Measurements from ENCODE around the gene CFAP73.
A peak's percentile ranks its signal among the peaks of the same experiment; 100 is the strongest.

The CFAP73 gene

DNA sequence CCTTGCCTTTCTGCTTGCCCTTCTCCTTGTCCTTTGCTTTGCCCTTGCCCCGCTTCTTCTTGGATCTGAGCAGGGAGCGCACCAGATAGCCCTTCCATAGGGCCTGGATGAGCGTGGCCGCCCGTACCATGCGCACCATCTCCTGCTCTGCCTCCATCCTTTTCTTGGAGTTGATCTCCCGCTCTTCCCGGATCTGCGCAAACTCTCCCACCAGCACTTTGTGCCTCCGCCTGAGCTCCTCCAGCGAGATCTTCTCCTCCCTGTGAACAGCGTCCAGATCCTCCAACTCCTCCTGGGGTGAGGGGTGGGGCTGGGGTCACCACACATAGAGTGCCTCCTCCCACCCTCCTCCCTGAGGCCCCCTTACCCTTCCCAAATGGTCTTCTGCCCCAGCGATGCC lies 46.1 kb downstream of the CFAP73 start:
- no peaks in the 10 kb centered on the region for H3K36me3 ChIP-seq (ENCODE audit: control insufficient read depth, insufficient read depth, low read length)
- no peak overlapping the region for H3K4me3 ChIP-seq (ENCODE audit: low read depth, low read length)
- H3K4me1 ChIP-seq = peaks cover 16% of the 10 kb centered on the region
- no peaks in the 10 kb centered on the region for H3K9me3 ChIP-seq (ENCODE audit: control insufficient read depth, low read length)
- H3K27me3 ChIP-seq (ENCODE audit: control insufficient read depth, insufficient read depth, low read length) = no peaks in the 10 kb centered on the region
- no peak overlapping the region for H3K9ac ChIP-seq
- H2AFZ ChIP-seq = no peak overlapping the region
- no peak overlapping the region for H3K27ac ChIP-seq
- TF ChIP-seq, protein P1, sequence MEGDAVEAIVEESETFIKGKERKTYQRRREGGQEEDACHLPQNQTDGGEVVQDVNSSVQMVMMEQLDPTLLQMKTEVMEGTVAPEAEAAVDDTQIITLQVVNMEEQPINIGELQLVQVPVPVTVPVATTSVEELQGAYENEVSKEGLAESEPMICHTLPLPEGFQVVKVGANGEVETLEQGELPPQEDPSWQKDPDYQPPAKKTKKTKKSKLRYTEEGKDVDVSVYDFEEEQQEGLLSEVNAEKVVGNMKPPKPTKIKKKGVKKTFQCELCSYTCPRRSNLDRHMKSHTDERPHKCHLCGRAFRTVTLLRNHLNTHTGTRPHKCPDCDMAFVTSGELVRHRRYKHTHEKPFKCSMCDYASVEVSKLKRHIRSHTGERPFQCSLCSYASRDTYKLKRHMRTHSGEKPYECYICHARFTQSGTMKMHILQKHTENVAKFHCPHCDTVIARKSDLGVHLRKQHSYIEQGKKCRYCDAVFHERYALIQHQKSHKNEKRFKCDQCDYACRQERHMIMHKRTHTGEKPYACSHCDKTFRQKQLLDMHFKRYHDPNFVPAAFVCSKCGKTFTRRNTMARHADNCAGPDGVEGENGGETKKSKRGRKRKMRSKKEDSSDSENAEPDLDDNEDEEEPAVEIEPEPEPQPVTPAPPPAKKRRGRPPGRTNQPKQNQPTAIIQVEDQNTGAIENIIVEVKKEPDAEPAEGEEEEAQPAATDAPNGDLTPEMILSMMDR (IDR thresholded peaks at IDR 0.05) = no peak
- no peaks in the 10 kb centered on the region for H3K79me2 ChIP-seq
- no peak overlapping the region for H3K4me2 ChIP-seq (ENCODE audit: low read length)

DNA sequence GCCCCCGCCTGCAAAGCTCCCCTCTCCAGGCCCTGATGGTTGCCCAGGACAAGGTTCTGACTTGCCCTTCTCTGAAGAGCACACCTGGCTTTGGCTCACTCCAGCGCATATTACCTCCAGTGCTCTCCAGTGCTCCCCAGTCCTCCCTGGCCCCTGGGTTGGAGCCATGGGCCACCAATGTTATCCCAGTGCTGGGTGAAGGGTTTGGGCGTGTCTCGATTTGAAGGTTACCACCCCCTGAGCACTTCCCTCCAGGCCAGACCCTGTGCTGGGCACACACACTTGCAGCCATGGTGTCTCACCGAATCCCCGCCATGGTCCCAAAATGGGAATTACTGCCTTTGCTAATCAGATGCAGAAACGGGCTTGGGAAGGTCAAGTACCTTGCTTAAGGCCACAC lies 47.1 kb downstream of the CFAP73 start:
- no peaks in the 10 kb centered on the region for H3K27me3 ChIP-seq (ENCODE audit: control insufficient read depth, insufficient read depth, low read length)
- peaks cover 16% of the 10 kb centered on the region for H3K4me1 ChIP-seq

DNA sequence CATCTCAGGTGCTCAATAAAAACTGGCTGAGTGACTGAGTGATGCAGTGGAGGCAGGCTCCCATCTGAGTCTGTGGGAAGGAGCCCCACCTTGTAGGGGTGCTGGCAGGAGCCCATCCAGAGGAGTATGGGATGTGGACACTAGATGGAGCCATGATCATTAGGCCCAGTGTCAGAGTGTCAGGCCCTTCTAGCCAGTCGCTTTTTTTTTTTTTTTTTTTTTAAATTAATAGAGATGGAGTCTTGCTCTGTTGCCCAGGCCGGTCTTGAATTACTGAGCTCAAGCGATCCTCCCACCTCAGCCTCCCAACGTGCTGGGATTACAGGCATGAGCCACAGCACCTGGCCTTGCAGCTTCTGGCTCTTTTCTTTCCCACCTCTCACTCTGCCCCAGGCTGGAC lies 47.5 kb downstream of the CFAP73 start:
- Histone ChIP-seq H3K9ac (no peak overlapping the region), H3K79me2 (no peaks in the 10 kb centered on the region), H3K36me3 (ENCODE audit: control insufficient read depth, insufficient read depth, low read length) (no peaks in the 10 kb centered on the region), H3K4me1 (peaks cover 16% of the 10 kb centered on the region), H3K4me2 (ENCODE audit: low read length) (no peak overlapping the region), H3K27me3 (ENCODE audit: control insufficient read depth, insufficient read depth, low read length) (no peaks in the 10 kb centered on the region), H2AFZ (no peak overlapping the region), H3K27ac (no peak overlapping the region), H3K4me3 (ENCODE audit: low read depth, low read length) (no peak overlapping the region), H3K9me3 (ENCODE audit: control insufficient read depth, low read length) (no peaks in the 10 kb centered on the region)
- TF ChIP-seq, protein P1 (IDR thresholded peaks at IDR 0.05) = peak; percentile 77

More for the DNA sequence above, 47.1 kb downstream of the CFAP73 start:
- Histone ChIP-seq H3K79me2 (no peaks in the 10 kb centered on the region), H3K9me3 (ENCODE audit: control insufficient read depth, low read length) (no peaks in the 10 kb centered on the region), H3K4me2 (ENCODE audit: low read length) (no peak overlapping the region), H3K4me3 (ENCODE audit: low read depth, low read length) (no peak overlapping the region), H3K36me3 (ENCODE audit: control insufficient read depth, insufficient read depth, low read length) (no peaks in the 10 kb centered on the region), H3K9ac (no peak overlapping the region), H3K27ac (no peak overlapping the region), H2AFZ (no peak overlapping the region)
- TF ChIP-seq, protein P1 (IDR thresholded peaks at IDR 0.05) = no peak

DNA sequence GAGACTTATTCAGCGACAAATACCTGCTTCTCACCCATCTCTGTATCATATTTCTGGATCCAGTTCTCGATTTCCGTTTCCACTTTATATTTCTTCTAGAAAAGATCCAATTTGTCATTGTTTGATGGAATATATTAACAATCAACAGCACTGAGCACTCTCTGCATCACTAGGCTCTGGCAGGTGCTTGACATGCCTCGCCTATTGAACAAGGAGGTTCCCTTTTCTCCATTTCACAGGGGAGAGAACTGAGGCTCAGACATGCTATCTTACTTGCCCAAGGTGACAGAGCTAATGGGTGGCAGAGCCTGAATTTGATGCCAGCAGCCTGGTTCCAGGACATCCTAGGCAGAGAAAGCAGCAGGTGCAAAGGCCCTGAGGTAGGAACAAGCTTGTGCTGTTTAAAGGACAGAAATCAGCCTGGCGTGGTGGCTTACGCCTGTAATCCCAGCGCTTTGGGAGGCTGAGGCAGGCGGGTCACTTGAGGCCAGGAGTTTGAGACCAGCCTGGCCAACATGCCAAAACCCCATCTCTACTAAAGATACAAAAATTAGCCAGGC lies 48.1 kb downstream of the CFAP73 start:
- no peak overlapping the region for H3K9ac ChIP-seq
- H3K4me2 ChIP-seq (ENCODE audit: low read length) = no peak overlapping the region
- TF ChIP-seq, protein P1 (IDR thresholded peaks at IDR 0.05) = no peak
- H3K79me2 ChIP-seq = no peaks in the 10 kb centered on the region
- H3K27me3 ChIP-seq (ENCODE audit: control insufficient read depth, insufficient read depth, low read length) = no peaks in the 10 kb centered on the region
- H3K4me3 ChIP-seq (ENCODE audit: low read depth, low read length) = no peak overlapping the region
- H3K27ac ChIP-seq = no peak overlapping the region
- no peaks in the 10 kb centered on the region for H3K36me3 ChIP-seq (ENCODE audit: control insufficient read depth, insufficient read depth, low read length)
- H2AFZ ChIP-seq = no peak overlapping the region
- H3K4me1 ChIP-seq = peaks cover 16% of the 10 kb centered on the region
- no peaks in the 10 kb centered on the region for H3K9me3 ChIP-seq (ENCODE audit: control insufficient read depth, low read length)

DNA sequence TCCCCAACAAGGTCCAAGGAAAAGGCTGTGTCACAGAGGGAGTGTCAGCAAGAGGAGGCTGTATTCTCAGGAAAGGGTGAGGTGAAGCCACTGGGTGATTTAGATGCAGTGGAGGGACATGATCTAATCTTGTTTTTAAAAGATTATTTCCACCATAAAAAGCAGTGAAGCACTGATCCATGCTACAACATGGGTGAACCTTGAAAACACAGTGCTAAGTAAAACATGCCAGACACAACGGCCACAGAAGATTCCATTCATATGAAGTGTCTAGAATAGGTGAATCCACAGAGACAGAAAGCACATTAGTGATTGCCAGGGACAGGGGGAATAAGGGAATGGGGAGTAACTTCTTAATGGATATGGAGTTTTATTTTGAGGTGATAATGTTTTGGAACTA lies 48.8 kb downstream of the CFAP73 start:
- TF ChIP-seq, protein P1 (IDR thresholded peaks at IDR 0.05) = no peak
- Histone ChIP-seq H3K27ac (peak overlapping the region; percentile 6), H3K4me2 (ENCODE audit: low read length) (no peak overlapping the region), H3K27me3 (ENCODE audit: control insufficient read depth, insufficient read depth, low read length) (no peaks in the 10 kb centered on the region), H3K9ac (no peak overlapping the region), H3K4me1 (peaks cover 16% of the 10 kb centered on the region), H3K36me3 (ENCODE audit: control insufficient read depth, insufficient read depth, low read length) (no peaks in the 10 kb centered on the region), H3K4me3 (ENCODE audit: low read depth, low read length) (no peak overlapping the region), H2AFZ (no peak overlapping the region), H3K9me3 (ENCODE audit: control insufficient read depth, low read length) (no peaks in the 10 kb centered on the region), H3K79me2 (no peaks in the 10 kb centered on the region)

Data from parathyroid adenoma (tissue), 2 donors.